Measurements from ENCODE around the gene UTP11. TPM values are rescaled to one million over a fixed set of nuclear protein-coding genes. Genes with fewer than 3 reads are reported as not detected.

Gene UTP11
- total and polyA plus RNA-seq, 2 of the 8 experiments (the other 6 are each of a cell fraction or from before 2014, with no cell fraction given) = 19.5 to 60.5 TPM

DNA sequence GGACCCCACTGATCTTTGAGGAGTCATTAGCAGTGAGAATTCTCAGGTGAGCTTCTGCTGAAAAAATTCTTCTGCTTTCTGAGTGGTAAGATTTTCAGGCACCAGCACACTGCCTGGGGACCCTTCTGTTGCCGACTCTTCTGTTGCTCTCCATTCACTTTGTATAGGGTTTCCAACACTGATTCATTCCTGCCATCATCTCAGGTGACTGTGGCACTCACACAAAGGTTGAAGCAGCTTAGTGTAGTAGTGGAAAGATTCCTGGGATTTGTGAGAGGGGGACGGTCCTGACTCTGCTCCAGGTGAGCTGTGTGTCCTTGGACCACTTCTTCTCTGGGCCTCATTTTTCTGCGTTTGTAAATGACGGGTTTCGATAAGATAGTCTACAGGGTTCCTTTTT lies 9.4 kb downstream of the UTP11 start (continued):
- no peak for TF ChIP-seq TAF7 (optimal IDR thresholded peaks at IDR 0.05; ENCODE audit: borderline replicate concordance, low read depth, low read length)
- no peak for TF ChIP-seq SP4 (IDR thresholded peaks at IDR 0.05; ENCODE audit: low read length)
- TF ChIP-seq TAF1 (IDR thresholded peaks at IDR 0.05; ENCODE audit: low read depth, low read length) = no peak
- no peak for TF ChIP-seq POU5F1 (IDR thresholded peaks at IDR 0.05; ENCODE audit: low read depth, low read length)
